K562 (cell line): ENCODE measurements around the gene KLK3. TPM values are rescaled to one million over a fixed set of nuclear protein-coding genes. Genes with fewer than 3 reads are reported as not detected.

ENCODE experiments used
- AFF1 ChIP-seq, 2 experiments: fragments of 450-650 bp; IDR thresholded peaks; 2 replicates each; pipeline ENCODE4 v1.6.1; 2018; ENCODE audit warnings: mild to moderate bottlenecking in 2 of 2, low read depth in 1 of 2; ENCODE audit not compliant: partially characterized antibody in 2 of 2
- CHAMP1 ChIP-seq: fragments of 450-650 bp; IDR thresholded peaks from 2 replicates; pipeline ENCODE4 v1.6.1; 2016; ENCODE audit warnings: mild to moderate bottlenecking
- ELF2 ChIP-seq: fragments of 250-450 bp; sonication (Bioruptor Pico); IDR thresholded peaks from 2 replicates; pipeline ENCODE4 v1.5.0; 2021; ENCODE audit warnings: mild to moderate bottlenecking
- ESRRA ChIP-seq: fragments of 450-650 bp; IDR thresholded peaks from 2 replicates; pipeline ENCODE4 v1.6.1; 2014; ENCODE audit warnings: low read depth, mild to moderate bottlenecking, moderate library complexity, borderline replicate concordance
- MXI1 ChIP-seq: IDR thresholded peaks from 2 replicates; pipeline ENCODE4 v1.6.1; 2011; ENCODE audit warnings: low read depth, mild to moderate bottlenecking, improper control_type of control experiment, low read length
- MYNN ChIP-seq, 2 experiments: sonication (generic); formaldehyde crosslinking in 1 of 2; IDR thresholded peaks; 2 replicates each; pipeline versions ENCODE4 v1.5.0 to v1.6.1; 2016 to 2020; ENCODE audit warnings: antibody characterized with exemption in 1 of 2, missing genetic modification reagents in 1 of 2
- NBN ChIP-seq: fragments of 450-650 bp; IDR thresholded peaks from 2 replicates; pipeline ENCODE4 v1.6.1; 2016; ENCODE audit warnings: low read depth, mild to moderate bottlenecking
- PHF8 ChIP-seq: fragments of 200-600 bp; sonication (generic); IDR thresholded peaks from 2 replicates; pipeline ENCODE4 v1.6.1; 2012; ENCODE audit warnings: mixed run types, mild to moderate bottlenecking, inconsistent platforms, low read length, moderate library complexity, borderline replicate concordance
- SAP30 ChIP-seq: fragments of 200-600 bp; sonication (generic); IDR thresholded peaks from 2 replicates; pipeline ENCODE4 v1.6.1; 2012; ENCODE audit warnings: borderline replicate concordance, low read depth, mild to moderate bottlenecking, moderate library complexity, low read length, control low read depth, inconsistent platforms; ENCODE audit not compliant: insufficient read depth, poor library complexity, severe bottlenecking
- TEAD1 ChIP-seq, 2 experiments: fragments of 450-650 bp in 1 of 2; sonication (generic) in 1 of 2; formaldehyde crosslinking; IDR thresholded peaks; 2 replicates each; pipeline versions ENCODE4 v1.4.0 to v1.8.0; 2020 to 2022; ENCODE audit warnings: mild to moderate bottlenecking in 2 of 2, missing genetic modification reagents in 1 of 2
- U2AF1 ChIP-seq: fragments of 200-400 bp; formaldehyde crosslinking; optimal IDR thresholded peaks from 2 replicates; pipeline ENCODE3; 2017; ENCODE audit warnings: mild to moderate bottlenecking, low read depth, low read length, moderate library complexity
- ZC3H8 ChIP-seq: fragments of 450-650 bp; IDR thresholded peaks from 2 replicates; pipeline ENCODE4 v1.6.1; 2017
- ZNF174 ChIP-seq: fragments of 250-450 bp; sonication (Bioruptor Pico); IDR thresholded peaks from 2 replicates; pipeline ENCODE4 v1.4.0; 2020; ENCODE audit warnings: mild to moderate bottlenecking
- ZNF24 ChIP-seq: fragments of 450-650 bp; IDR thresholded peaks from 2 replicates; pipeline ENCODE4 v1.6.1; 2016
- ZNF3 ChIP-seq: fragments of 250-450 bp; sonication (Bioruptor Pico); IDR thresholded peaks from 2 replicates; pipeline ENCODE4 v1.5.0; 2021; ENCODE audit warnings: mild to moderate bottlenecking, moderate library complexity
- polyA plus RNA-seq, 8 experiments: library from polyadenylated mRNA; depleted of rRNA in 4 of 8; stranded (reverse) in 5 of 8; unstranded in 3 of 8; fragments of >200 nt; fragmentation: Nextera tagmentation in 2 of 8; fragmentation: Illumina TruSeq in 1 of 8; extraction: Ambion mirVana in 2 of 8; extraction: Trizol in 1 of 8; gene quantifications; 2 replicates each; pipeline versions ENCODE4 v1.2.1 to v1.2.3, GENCODE V29; 2011 to 2014; ENCODE audit warnings: inconsistent platforms in 1 of 8, missing spikeins in 1 of 8
- total RNA-seq, 7 experiments: library from RNA; depleted of rRNA in 6 of 7; stranded (reverse); fragments of >200 nt in 6 of 7; fragmentation: Illumina TruSeq in 2 of 7; extraction: Trizol in 2 of 7; gene quantifications; 2 replicates each; pipeline versions ENCODE4 v1.2.1 to v1.2.3, GENCODE V29; 2011 to 2021; ENCODE audit warnings: low replicate concordance in 1 of 7
- TF ChIP-seq, protein P1 (sequence below): IDR thresholded peaks from 3 replicates; pipeline ENCODE4 v1.6.1; 2011; ENCODE audit warnings: borderline replicate concordance, mild to moderate bottlenecking; ENCODE audit not compliant: insufficient read length, insufficient read depth
- TF ChIP-seq, protein P2 (sequence below): fragments of 250-450 bp; sonication (Bioruptor Pico); IDR thresholded peaks from 2 replicates; pipeline ENCODE4 v1.6.1; 2021; ENCODE audit warnings: mild to moderate bottlenecking
- TF ChIP-seq, protein P3 (sequence below): fragments of 450-650 bp; IDR thresholded peaks from 2 replicates; pipeline ENCODE4 v1.6.1; 2017; ENCODE audit warnings: mild to moderate bottlenecking, moderate library complexity

KLK3 gene
- total and polyA plus RNA-seq, 9 of the 15 experiments (the other 6 are each of a cell fraction or from before 2014, with no cell fraction given) = not detected

- TF ChIP-seq, protein P1, sequence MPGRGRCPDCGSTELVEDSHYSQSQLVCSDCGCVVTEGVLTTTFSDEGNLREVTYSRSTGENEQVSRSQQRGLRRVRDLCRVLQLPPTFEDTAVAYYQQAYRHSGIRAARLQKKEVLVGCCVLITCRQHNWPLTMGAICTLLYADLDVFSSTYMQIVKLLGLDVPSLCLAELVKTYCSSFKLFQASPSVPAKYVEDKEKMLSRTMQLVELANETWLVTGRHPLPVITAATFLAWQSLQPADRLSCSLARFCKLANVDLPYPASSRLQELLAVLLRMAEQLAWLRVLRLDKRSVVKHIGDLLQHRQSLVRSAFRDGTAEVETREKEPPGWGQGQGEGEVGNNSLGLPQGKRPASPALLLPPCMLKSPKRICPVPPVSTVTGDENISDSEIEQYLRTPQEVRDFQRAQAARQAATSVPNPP = no peak
- TF ChIP-seq TEAD1 (CRISPR knock-in tag; IDR thresholded peaks at IDR 0.05) (peak in 1 of 2 experiments; percentile 76; a peak in 1 of 4 replicates), ZNF3 (CRISPR knock-in tag) (no peak), ELF2 (CRISPR knock-in tag) (no peak), MXI1 (no peak), ZNF174 (no peak), PHF8 (peak; percentile 33; the same call in 1 of the 2 replicates), CHAMP1 (peak; percentile 83), SAP30 (no peak), U2AF1 (no peak), ESRRA (peak; percentile 81; the same call in 1 of the 2 replicates), AFF1 (IDR thresholded peaks at IDR 0.05; ENCODE audit: low read depth in 1 of 2, partially characterized antibody in 2 of 2) (no peak), MYNN (IDR thresholded peaks at IDR 0.05) (peak; percentile 21; the same call in 1 of the 2 replicates), MYNN (CRISPR knock-in tag; IDR thresholded peaks at IDR 0.05) (no peak), ZC3H8 (no peak), NBN (peak; percentile 86), ZNF24 (no peak)
- TF ChIP-seq, protein P2, sequence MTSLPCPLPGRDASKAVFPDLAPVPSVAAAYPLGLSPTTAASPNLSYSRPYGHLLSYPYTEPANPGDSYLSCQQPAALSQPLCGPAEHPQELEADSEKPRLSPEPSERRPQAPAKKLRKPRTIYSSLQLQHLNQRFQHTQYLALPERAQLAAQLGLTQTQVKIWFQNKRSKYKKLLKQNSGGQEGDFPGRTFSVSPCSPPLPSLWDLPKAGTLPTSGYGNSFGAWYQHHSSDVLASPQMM (CRISPR knock-in tag) = no peak
- TF ChIP-seq, protein P3, sequence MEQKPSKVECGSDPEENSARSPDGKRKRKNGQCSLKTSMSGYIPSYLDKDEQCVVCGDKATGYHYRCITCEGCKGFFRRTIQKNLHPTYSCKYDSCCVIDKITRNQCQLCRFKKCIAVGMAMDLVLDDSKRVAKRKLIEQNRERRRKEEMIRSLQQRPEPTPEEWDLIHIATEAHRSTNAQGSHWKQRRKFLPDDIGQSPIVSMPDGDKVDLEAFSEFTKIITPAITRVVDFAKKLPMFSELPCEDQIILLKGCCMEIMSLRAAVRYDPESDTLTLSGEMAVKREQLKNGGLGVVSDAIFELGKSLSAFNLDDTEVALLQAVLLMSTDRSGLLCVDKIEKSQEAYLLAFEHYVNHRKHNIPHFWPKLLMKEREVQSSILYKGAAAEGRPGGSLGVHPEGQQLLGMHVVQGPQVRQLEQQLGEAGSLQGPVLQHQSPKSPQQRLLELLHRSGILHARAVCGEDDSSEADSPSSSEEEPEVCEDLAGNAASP = no peak
Observed at GRCh38 chr19:50870417-50871089, 15.8 kb downstream of the KLK3 start (continued).
